NCI-H187 (cell line): ENCODE measurements around the gene AURKAIP1.

Experiments
- DNase-seq, 2 experiments: peaks; one replicate each; lab custom pipeline; 2025; lab: John Stamatoyannopoulos, UW

The AURKAIP1 gene

GRCh38 chr1:1332031-1332755, 42.8 kb downstream of the AURKAIP1 start:
- DNase-seq: no peak

- no peak for DNase-seq
These were observed 43.7 kb downstream of the AURKAIP1 start, which contains the start of gene TAS1R3 for GRCh38 chr1:1331068-1331965. TSS of gene TAS1R3 (plus strand) at chr1:1331280. CDS start at chr1:1331346, 66 bp downstream.

DNA sequence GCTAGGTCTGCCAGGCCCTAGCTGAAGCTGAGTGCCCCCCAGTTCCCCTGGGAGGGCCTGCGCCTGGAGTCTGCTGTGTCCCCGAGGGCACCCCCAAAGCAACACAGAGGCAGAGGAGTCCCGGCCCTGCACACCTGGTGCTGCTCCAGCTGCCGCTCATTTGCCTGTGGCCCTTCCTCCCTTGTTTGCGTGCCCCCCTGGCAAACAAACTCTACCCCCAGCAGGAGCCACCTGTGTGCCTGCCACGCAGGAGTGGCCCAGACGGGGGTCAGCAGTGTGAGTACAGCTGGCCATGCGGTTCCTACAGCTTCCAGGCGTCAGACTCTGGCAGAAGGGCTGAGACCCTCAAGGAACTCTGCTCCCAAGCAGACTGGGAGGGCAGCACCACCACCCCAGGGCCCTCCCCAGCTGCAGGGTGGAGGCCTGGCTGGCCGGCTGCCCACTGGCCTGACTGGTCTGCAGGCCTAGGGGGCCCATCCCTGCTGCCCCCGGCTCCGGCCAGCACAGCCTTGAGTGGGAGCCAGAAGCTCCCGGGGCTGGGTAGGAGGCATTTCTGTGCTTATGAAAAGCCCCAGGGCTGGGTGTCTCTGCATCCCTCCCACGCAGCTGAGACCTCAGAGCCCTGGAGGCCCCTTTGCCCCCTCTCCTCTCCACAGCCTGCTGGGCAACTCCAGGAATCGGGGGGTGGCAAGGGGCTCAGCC, 44.5 kb downstream of the AURKAIP1 start:
- DNase-seq: no peak

DNA sequence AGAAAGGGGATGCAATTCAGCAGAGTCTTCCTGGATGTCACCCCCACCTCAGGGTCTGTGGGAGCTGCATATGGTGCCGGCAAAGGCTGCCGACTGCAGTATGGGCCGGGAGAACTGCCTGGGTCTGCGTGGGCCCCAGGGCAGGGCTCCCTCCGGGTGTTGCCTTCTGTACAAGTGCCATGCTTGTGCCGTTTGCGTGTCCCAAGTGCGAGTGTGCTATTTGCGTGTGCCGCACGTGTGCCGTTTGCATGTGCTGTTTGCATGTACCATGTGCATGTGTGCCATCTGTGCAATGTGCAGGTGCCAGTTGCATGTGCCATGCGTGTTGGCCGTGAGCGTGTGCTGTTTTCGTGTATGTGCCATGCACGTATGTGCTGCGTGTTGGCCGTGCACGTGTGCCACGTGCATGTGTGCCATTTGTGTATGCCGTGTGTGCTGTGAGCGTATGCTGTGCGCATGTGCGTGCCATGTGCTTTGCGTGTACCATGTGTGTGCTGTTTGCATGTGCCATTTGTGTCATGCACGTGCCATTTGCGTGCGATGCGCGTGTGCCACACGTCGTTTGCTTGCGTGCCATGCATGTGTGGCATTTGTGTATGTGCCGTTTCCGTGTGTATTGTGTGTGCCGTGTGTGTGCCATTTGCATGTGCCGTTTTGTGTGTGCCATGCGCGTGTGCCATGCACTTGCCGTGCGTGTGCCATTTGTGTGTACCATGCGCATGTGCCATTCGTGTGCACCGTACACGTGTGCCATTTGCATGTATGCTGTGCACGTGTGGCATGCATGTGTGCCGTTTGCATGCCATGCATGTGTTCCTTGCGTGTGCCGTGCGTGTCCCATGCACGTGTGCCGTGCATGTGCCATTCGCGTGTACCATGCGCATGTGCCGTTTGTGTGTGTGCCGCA, 45.5 kb downstream of the AURKAIP1 start:
- DNase-seq: no peak

- DNase-seq: no peak
These were observed 46.8 kb downstream of the AURKAIP1 start for GRCh38 chr1:1328254-1328653.

- no peak for DNase-seq
These were observed 47.7 kb downstream of the AURKAIP1 start for GRCh38 chr1:1327291-1327690.

GRCh38 chr1:1326075-1326605, 48.9 kb downstream of the AURKAIP1 start:
- DNase-seq: no peak

DNA sequence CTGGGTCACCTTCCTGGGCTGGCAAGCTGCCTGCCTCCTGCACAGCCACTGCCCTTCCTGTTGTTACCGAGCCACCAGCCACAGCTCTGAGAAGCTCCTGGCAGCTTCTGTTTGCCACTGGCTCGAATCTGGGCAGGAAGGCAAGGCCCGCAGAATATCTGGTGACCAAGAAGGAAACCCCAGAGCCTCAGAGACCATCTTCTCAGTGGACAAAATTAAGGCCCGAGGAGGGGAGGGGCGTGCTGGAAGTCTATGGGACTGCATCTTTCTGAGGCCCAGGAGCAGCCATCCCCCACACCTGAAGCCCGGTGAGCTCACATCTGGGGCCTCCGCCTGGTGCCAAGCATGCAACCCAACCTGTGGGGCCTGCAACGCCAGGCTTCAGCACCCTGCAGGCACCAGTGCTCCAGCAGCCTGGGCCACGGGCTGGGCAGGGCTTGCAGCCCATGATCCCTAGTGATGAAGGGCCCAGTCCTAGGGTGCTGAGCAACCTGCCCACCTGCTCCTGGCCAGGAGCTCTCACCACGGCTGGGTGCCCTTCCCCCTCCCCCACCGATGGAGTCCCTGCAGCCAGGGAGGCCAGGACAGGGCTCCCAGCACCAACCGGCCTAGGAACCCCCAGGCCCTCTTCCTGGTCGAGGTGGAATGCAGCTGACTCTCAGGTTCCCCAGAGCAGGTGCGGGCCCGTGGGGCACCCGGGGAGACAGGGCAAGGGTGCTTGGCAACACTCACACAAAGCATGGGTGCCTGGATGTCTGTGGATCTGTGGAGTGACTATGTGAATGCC, 49.5 kb downstream of the AURKAIP1 start:
- DNase-seq: no peak

DNA sequence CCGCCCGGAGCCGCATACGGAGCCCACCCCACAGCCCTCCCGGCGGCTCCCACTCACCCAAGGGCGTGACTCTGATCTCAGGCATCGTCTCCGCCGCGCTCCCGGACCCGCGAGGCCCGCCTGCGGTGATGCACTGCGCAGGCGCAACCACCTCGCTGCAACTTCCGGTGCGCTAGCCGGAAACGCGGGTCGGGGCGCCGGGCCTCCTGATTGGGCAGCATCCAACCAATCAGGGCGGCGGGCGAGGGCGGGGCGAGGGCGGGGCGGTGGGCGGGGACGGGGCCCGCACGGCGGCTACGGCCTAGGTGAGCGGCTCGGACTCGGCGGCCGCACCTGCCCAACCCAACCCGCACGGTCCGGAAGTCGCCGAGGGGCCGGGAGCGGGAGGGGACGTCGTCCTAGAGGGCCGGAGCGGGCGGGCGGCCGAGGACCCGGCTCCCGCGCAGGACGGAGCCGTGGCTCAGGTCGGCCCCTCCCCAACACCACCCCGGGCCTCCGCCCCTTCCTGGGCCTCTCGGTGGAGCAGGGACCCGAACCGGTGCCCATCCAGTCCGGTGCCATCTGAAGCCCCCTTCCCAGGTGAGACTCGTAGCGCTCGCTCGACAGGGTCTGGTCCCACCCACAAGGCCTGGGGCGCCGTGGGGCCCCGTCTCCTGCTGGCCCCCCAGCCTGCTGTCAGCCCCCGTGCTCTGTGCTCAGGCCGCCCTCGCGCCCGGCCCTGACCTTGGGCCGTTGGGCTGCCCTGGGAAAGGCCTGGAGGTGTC, 50.3 kb downstream of the AURKAIP1 start, which contains the start of the genes CPTP and INTS11:
TSS of gene CPTP (plus strand) at position 279 of the 764 bp plus-strand sequence. CDS start 2,109 bp downstream, outside the sequence.
TSS of gene INTS11 (minus strand) at position 137 of the 764 bp plus-strand sequence. CDS start at position 85, 52 bp downstream.
- peak; percentile 91 for DNase-seq

- no peak for DNase-seq
These were observed 50.9 kb downstream of the AURKAIP1 start for GRCh38 chr1:1324084-1324523.
